ENCODE data around the gene JAM3. TPM values are rescaled to one million over a fixed set of nuclear protein-coding genes. Genes with fewer than 3 reads are reported as not detected.

Gene JAM3
- total RNA-seq, 1 donor: 57.5 TPM

- no peaks in the 10 kb centered on the region for H3K36me3 ChIP-seq (ENCODE audit: insufficient read depth, low read length)
- no peaks in the 10 kb centered on the region for H3K9me3 ChIP-seq (ENCODE audit: low read depth, low read length)
- H4K20me1 ChIP-seq (ENCODE audit: insufficient read depth, low read length): peaks cover 6% of the 10 kb centered on the region
- H3K4me2 ChIP-seq (ENCODE audit: insufficient read depth, low read length): no peak overlapping the region
- H3K27ac ChIP-seq (ENCODE audit: low read depth, low read length): no peak overlapping the region
- TF ChIP-seq CTCF (IDR thresholded peaks at IDR 0.05; ENCODE audit: extremely low read depth, low read depth, low read length): no peak
- no peak overlapping the region for H2AFZ ChIP-seq (ENCODE audit: low read length)
- no peak for DNase-seq (ENCODE audit: insufficient read length, low spot score, missing footprints)
- H3K4me3 ChIP-seq (ENCODE audit: insufficient read depth, low read length): no peak overlapping the region
- H3K27me3 ChIP-seq (ENCODE audit: insufficient read depth, low read length): no peaks in the 10 kb centered on the region
- H3K4me1 ChIP-seq (ENCODE audit: insufficient read depth, low read length): peaks cover 8% of the 10 kb centered on the region
- no peaks in the 10 kb centered on the region for H3K79me2 ChIP-seq (ENCODE audit: insufficient read depth, low read length)
Measured at GRCh38 chr11:134140961-134141490, 72.2 kb downstream of the JAM3 start.

- Histone ChIP-seq H3K4me2 (ENCODE audit: insufficient read depth, low read length) (no peak overlapping the region), H3K27me3 (ENCODE audit: insufficient read depth, low read length) (no peaks in the 10 kb centered on the region), H3K79me2 (ENCODE audit: insufficient read depth, low read length) (no peaks in the 10 kb centered on the region), H3K4me3 (ENCODE audit: insufficient read depth, low read length) (no peak overlapping the region), H3K4me1 (ENCODE audit: insufficient read depth, low read length) (peaks cover 8% of the 10 kb centered on the region), H2AFZ (ENCODE audit: low read length) (no peak overlapping the region), H3K9me3 (ENCODE audit: low read depth, low read length) (no peaks in the 10 kb centered on the region), H4K20me1 (ENCODE audit: insufficient read depth, low read length) (peaks cover 2% of the 10 kb centered on the region), H3K36me3 (ENCODE audit: insufficient read depth, low read length) (no peaks in the 10 kb centered on the region), H3K27ac (ENCODE audit: low read depth, low read length) (no peak overlapping the region)
- no peak for TF ChIP-seq CTCF (IDR thresholded peaks at IDR 0.05; ENCODE audit: extremely low read depth, low read depth, low read length)
- no peak for DNase-seq (ENCODE audit: insufficient read length, low spot score, missing footprints)
Measured at GRCh38 chr11:134142536-134142935, 73.7 kb downstream of the JAM3 start.

- Histone ChIP-seq H3K4me3 (ENCODE audit: insufficient read depth, low read length) (no peak overlapping the region), H3K36me3 (ENCODE audit: insufficient read depth, low read length) (no peaks in the 10 kb centered on the region), H3K79me2 (ENCODE audit: insufficient read depth, low read length) (no peaks in the 10 kb centered on the region), H3K4me1 (ENCODE audit: insufficient read depth, low read length) (peaks cover 8% of the 10 kb centered on the region), H3K4me2 (ENCODE audit: insufficient read depth, low read length) (no peak overlapping the region), H3K27me3 (ENCODE audit: insufficient read depth, low read length) (no peaks in the 10 kb centered on the region), H3K9me3 (ENCODE audit: low read depth, low read length) (no peaks in the 10 kb centered on the region), H4K20me1 (ENCODE audit: insufficient read depth, low read length) (peaks cover 2% of the 10 kb centered on the region), H3K27ac (ENCODE audit: low read depth, low read length) (no peak overlapping the region), H2AFZ (ENCODE audit: low read length) (no peak overlapping the region)
- no peak for DNase-seq (ENCODE audit: insufficient read length, low spot score, missing footprints)
- TF ChIP-seq CTCF (IDR thresholded peaks at IDR 0.05; ENCODE audit: extremely low read depth, low read depth, low read length): no peak
Measured at GRCh38 chr11:134143801-134144200, 74.9 kb downstream of the JAM3 start.

GRCh38 chr11:134144744-134145143, 75.9 kb downstream of the JAM3 start:
- Histone ChIP-seq H4K20me1 (ENCODE audit: insufficient read depth, low read length) (peaks cover 2% of the 10 kb centered on the region), H3K4me1 (ENCODE audit: insufficient read depth, low read length) (peaks cover 8% of the 10 kb centered on the region), H3K79me2 (ENCODE audit: insufficient read depth, low read length) (no peaks in the 10 kb centered on the region), H3K4me3 (ENCODE audit: insufficient read depth, low read length) (no peak overlapping the region), H3K27ac (ENCODE audit: low read depth, low read length) (no peak overlapping the region), H3K36me3 (ENCODE audit: insufficient read depth, low read length) (peaks cover 8% of the 10 kb centered on the region), H3K9me3 (ENCODE audit: low read depth, low read length) (no peaks in the 10 kb centered on the region), H3K4me2 (ENCODE audit: insufficient read depth, low read length) (no peak overlapping the region), H3K27me3 (ENCODE audit: insufficient read depth, low read length) (no peaks in the 10 kb centered on the region), H2AFZ (ENCODE audit: low read length) (no peak overlapping the region)
- TF ChIP-seq CTCF (IDR thresholded peaks at IDR 0.05; ENCODE audit: extremely low read depth, low read depth, low read length): no peak
- DNase-seq (ENCODE audit: insufficient read length, low spot score, missing footprints): no peak

Measured in osteoblast (primary cell).